Measurements from ENCODE around the gene CAMSAP3. TPM values are rescaled to one million over a fixed set of nuclear protein-coding genes. Genes with fewer than 3 reads are reported as not detected.

CAMSAP3 gene
- total RNA-seq, 4 donors from 2014 or later = 9.0 to 25.4 (median 14.2) TPM

DNA sequence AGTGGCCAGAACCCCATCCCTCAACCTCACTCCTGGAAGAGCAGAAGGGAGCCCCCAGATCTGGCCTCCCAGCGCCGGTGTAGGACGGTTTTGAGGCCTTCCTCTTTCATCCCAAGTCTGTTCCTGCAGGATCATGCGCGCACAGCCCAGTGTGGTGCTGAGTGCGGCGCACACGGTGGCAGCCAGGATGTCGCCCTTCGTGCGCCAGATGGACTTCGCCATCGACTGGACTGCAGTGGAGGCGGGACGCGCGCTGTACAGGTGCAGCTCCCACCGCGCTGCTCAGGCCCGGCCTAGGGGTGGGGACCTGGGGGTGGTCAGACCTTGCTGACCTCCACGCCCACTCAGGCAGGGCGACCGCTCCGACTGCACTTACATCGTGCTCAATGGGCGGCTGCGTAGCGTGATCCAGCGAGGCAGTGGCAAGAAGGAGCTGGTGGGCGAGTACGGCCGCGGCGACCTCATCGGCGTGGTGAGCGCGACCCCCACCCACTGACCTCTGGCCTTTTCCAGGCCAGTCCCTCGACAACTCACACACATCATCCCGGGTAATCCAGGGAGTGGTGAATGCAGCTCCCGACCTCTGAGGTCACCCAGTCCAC, 45.4 kb upstream of the CAMSAP3 start:
- WGBS, 2 donors = 88 to 93% methylated on average over 13 to 34 of the region's 41 CpGs
- no peak overlapping the region for H3K27ac ChIP-seq
- H3K9me3 ChIP-seq = no peaks in the 10 kb centered on the region
- intact Hi-C loops (cut with DNase I) = no loop called here
- H3K27me3 ChIP-seq = no peaks in the 10 kb centered on the region
- TF ChIP-seq POLR2A (IDR thresholded peaks at IDR 0.05) = no peak
- TF ChIP-seq, protein P1, sequence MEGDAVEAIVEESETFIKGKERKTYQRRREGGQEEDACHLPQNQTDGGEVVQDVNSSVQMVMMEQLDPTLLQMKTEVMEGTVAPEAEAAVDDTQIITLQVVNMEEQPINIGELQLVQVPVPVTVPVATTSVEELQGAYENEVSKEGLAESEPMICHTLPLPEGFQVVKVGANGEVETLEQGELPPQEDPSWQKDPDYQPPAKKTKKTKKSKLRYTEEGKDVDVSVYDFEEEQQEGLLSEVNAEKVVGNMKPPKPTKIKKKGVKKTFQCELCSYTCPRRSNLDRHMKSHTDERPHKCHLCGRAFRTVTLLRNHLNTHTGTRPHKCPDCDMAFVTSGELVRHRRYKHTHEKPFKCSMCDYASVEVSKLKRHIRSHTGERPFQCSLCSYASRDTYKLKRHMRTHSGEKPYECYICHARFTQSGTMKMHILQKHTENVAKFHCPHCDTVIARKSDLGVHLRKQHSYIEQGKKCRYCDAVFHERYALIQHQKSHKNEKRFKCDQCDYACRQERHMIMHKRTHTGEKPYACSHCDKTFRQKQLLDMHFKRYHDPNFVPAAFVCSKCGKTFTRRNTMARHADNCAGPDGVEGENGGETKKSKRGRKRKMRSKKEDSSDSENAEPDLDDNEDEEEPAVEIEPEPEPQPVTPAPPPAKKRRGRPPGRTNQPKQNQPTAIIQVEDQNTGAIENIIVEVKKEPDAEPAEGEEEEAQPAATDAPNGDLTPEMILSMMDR (IDR thresholded peaks at IDR 0.05) = no peak
- H3K4me3 ChIP-seq (replicated peaks in 1 of 3) = no peak overlapping the region
- H3K36me3 ChIP-seq = peaks cover 15 to 19% of the 10 kb centered on the region in 2 donors
- no peak for DNase-seq
- no peaks in the 10 kb centered on the region for H3K4me1 ChIP-seq

DNA sequence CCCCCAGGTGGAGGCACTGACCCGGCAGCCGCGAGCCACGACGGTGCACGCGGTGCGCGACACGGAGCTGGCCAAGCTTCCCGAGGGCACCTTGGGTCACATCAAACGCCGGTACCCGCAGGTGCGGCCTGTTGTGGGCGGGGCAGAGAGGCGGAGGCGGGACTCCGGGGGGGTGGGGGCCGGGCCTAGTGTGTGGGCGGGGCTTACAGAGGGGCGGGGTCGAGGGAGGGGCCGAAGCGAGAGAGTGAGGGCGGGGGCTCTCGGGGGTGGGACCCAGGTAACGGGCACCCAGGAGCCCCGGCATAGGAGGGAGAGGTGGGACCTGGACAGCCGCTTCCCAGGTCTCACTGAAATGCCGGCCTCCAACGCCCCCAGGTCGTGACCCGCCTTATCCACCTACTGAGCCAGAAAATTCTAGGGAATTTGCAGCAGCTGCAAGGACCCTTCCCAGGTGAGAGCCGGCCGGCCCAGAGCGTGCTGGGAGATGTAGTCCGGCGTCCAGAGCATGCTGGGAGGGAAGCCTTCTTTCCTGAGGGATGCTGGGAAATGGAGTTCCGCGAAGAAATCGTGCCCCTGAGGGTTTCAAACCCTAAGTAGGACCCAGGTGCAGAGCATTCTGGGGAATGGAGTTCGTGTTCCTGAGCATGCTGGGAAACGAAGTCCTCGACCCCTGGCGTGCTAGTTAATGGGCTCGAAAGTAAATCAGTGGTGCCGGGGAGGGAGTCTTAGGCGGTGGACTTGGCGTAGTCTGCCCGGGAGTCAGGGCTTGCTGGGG, 44.5 kb upstream of the CAMSAP3 start:
- H3K4me1 ChIP-seq = no peaks in the 10 kb centered on the region
- TF ChIP-seq, protein P1 (IDR thresholded peaks at IDR 0.05) = no peak
- peak in 1 of 2 donors; percentile 10 for TF ChIP-seq POLR2A (IDR thresholded peaks at IDR 0.05)
- no peaks in the 10 kb centered on the region for H3K9me3 ChIP-seq
- 24 to 32% methylated on average over 23 to 28 of the region's 51 CpGs for WGBS, 2 donors
- intact Hi-C loops (cut with DNase I) = no loop called here
- no peak overlapping the region for H3K4me3 ChIP-seq (replicated peaks in 1 of 3)
- H3K36me3 ChIP-seq = peaks cover 20 to 27% of the 10 kb centered on the region in 2 donors
- peak; percentile 84 to 90 for DNase-seq
- H3K27ac ChIP-seq = no peak overlapping the region
- no peaks in the 10 kb centered on the region for H3K27me3 ChIP-seq

DNA sequence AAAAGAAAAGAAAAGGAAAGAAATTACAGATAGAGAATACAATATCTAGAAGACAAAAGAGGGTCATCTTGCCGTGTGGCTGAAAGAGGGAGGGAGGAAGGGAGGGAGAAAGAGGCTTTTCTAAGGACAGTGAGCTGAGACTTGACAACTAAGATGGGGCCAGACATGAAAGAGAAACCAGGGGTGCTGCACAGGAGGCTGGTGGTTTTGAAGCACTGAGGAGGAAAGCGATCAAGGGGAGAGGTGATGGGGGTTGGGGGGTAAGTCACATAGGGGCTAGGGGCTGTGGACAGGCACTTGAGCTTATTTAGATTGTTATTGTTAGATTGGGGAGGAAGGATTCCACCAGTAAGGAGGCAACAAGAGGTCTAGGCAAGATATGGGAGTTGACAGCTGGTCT, 42.9 kb upstream of the CAMSAP3 start:
- intact Hi-C loops (cut with DNase I) = no loop called here
- TF ChIP-seq, protein P1 (IDR thresholded peaks at IDR 0.05) = no peak
- TF ChIP-seq POLR2A (IDR thresholded peaks at IDR 0.05) = no peak
- peaks cover 36 to 41% of the 10 kb centered on the region in 2 donors for H3K36me3 ChIP-seq

DNA sequence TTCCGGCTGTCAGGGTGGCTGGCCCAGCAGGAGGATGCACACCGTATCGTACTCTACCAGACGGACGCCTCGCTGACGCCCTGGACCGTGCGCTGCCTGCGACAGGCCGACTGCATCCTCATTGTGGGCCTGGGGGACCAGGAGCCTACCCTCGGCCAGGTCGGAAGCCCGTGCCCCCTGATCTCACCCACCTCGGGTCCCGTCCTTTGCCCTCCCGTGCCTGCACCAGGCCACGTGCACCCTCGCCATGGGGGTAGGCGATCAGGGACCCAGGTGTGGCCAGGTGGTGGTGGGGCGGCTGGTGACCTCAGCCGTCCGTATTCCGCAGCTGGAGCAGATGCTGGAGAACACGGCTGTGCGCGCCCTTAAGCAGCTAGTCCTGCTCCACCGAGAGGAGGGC, 41.1 kb upstream of the CAMSAP3 start:
- WGBS, 2 donors = 93 to 94% methylated on average over 13 to 15 of the region's 28 CpGs
- intact Hi-C loops (cut with DNase I) = no loop called here
- TF ChIP-seq, protein P1 (IDR thresholded peaks at IDR 0.05) = no peak
- TF ChIP-seq POLR2A (IDR thresholded peaks at IDR 0.05) = no peak
- no peaks in the 10 kb centered on the region for H3K27me3 ChIP-seq
- no peak for DNase-seq
- H3K36me3 ChIP-seq = peaks cover 52 to 55% of the 10 kb centered on the region in 2 donors
- no peak overlapping the region for H3K27ac ChIP-seq
- H3K4me1 ChIP-seq = no peaks in the 10 kb centered on the region
- H3K4me3 ChIP-seq (replicated peaks in 1 of 3) = no peak overlapping the region
- H3K9me3 ChIP-seq = no peaks in the 10 kb centered on the region

More for the DNA sequence above, 42.9 kb upstream of the CAMSAP3 start:
- Histone ChIP-seq H3K9me3 (no peaks in the 10 kb centered on the region), H3K27me3 (no peaks in the 10 kb centered on the region), H3K4me3 (replicated peaks in 1 of 3) (no peak overlapping the region), H3K27ac (no peak overlapping the region), H3K4me1 (no peaks in the 10 kb centered on the region)
- no peak for DNase-seq
- WGBS, 2 donors = 44 to 74% methylated on average over 2 of the region's 2 CpGs
